Ovary (tissue), 9 donors: ENCODE results near the gene PNMA8B. TPM values are rescaled to one million over a fixed set of nuclear protein-coding genes. Genes with fewer than 3 reads are reported as not detected.
A peak's percentile ranks its signal among the peaks of the same experiment; 100 is the strongest.

Experiments used
- DNase-seq, 5 donors: peaks; one replicate each; pipeline ENCODE4 v3.0.0-alpha.2; 2019 to 2020
- H3K27ac ChIP-seq, 2 donors: fragments of 200-600 bp; one replicate each; pipeline versions ENCODE4 v1.5.1 to v1.8.0; 2019 to 2022
- H3K27me3 ChIP-seq: fragments of 200-600 bp; one replicate; pipeline ENCODE4 v1.8.0; 2022
- H3K36me3 ChIP-seq: fragments of 200-600 bp; sonication (generic); one replicate; pipeline ENCODE4 v1.5.1; 2019
- H3K4me1 ChIP-seq: one replicate; pipeline ENCODE4 v1.8.1; 2013; ENCODE audit warnings: mild to moderate bottlenecking, moderate library complexity; ENCODE audit not compliant: insufficient read depth
- H3K4me3 ChIP-seq: fragments of 200-600 bp; sonication (generic); one replicate; pipeline ENCODE4 v1.5.1; 2017
- H3K9me3 ChIP-seq, 2 donors: fragments of 200-600 bp in 1 of 2; sonication (generic) in 1 of 2; one replicate each; pipeline versions ENCODE4 v1.5.1 to v1.8.1; 2013 to 2019; ENCODE audit warnings: mild to moderate bottlenecking in 1 of 2, moderate library complexity in 1 of 2
- CTCF ChIP-seq, 3 donors: fragments of 450-650 bp in 2 of 3; fragments of 200-600 bp in 1 of 3; IDR thresholded peaks; one replicate each; pipeline versions ENCODE4 v1.5.1 to v1.8.0; 2016 to 2022; ENCODE audit warnings: antibody characterized with exemption in 3 of 3, mild to moderate bottlenecking in 1 of 3
- EP300 ChIP-seq: sonication (generic); formaldehyde crosslinking; IDR thresholded peaks from one replicate; pipeline ENCODE4 v1.6.1; 2017; ENCODE audit warnings: antibody characterized with exemption
- POLR2A ChIP-seq: fragments of 450-650 bp; IDR thresholded peaks from one replicate; pipeline ENCODE4 v1.6.1; 2017; ENCODE audit warnings: antibody characterized with exemption, mild to moderate bottlenecking, moderate library complexity
- WGBS, 3 donors: extraction: QIAGEN DNeasy Blood & Tissue Kit in 1 of 3; methylation state at CpG; one replicate each; pipeline versions ENCODE4 v1.1.5 to v1.1.7; 2013 to 2017; 5-methylcytosine and 5-hydroxymethylcytosine counted together
- intact Hi-C, 4 donors: fragments of 100-400 bp; cut with DNase I; formaldehyde crosslinking; loops; one replicate each; pipeline versions ENCODE4 v1.11.0 to v1.15.1; 2022 to 2023
- polyA plus RNA-seq, 2 donors: library from polyadenylated mRNA; stranded (reverse); fragments of 200-250 nt in 1 of 2; fragments of 350-450 nt in 1 of 2; fragmentation: Illumina TruSeq in 1 of 2; extraction: RNeasy Lipid Tissue Mini Kit (QIAGEN cat#74804) in 1 of 2; gene quantifications; one replicate each; pipeline ENCODE4 v1.2.3, GENCODE V29; 2013 to 2014
- total RNA-seq, 7 donors: library from RNA; depleted of rRNA in 2 of 7; stranded (reverse); fragments of >200 nt in 2 of 7; fragmentation: NEBNext Ultra II Directional in 3 of 7; extraction: Animal tissue kit (Norgen Biotek cat#: 25700) in 3 of 7; gene quantifications; one replicate each; pipeline versions ENCODE4 v1.1.0 to v1.2.4, GENCODE V29; 2016 to 2023
- donor health status: DM: no; HTN: no; CAD: no; lungs with moderate emphysema.
- donor health status: DM: no; HTN: no; CAD: no.
- donor health status: Bipolar disorder and iron deficiency.
- donor health status: DM: yes; HTN: yes; CAD: no.
- donor health status: DM: no; HTN: no; CAD: no.
- donor health status: DM: yes; HTN: yes; CAD: no.

The PNMA8B gene
- total and polyA plus RNA-seq, 9 donors: 0.97 to 10.6 (median 5.3) TPM

- DNase-seq: no peak
- Histone ChIP-seq H3K4me1 (peaks cover 7% of the 10 kb centered on the region), H3K4me3 (no peak overlapping the region), H3K27ac (peak overlapping the region in 1 of 2 donors; percentile 79), H3K36me3 (no peaks in the 10 kb centered on the region), H3K27me3 (no peaks in the 10 kb centered on the region), H3K9me3 (no peaks in the 10 kb centered on the region)
- TF ChIP-seq EP300 (no peak), POLR2A (no peak), CTCF (IDR thresholded peaks at IDR 0.05) (no peak)
- intact Hi-C loops: loop anchor here in 1 of 4 donors (10.0 kb wide), 1 partner anchor 1758 kb away; no protein-coding TSS in a partner anchor
- 32 to 43% (median 40%) methylated on average over 3 of the region's 3 CpGs for WGBS, 3 donors
Observed at GRCh38 chr19:46482631-46483030, 13.0 kb downstream of the PNMA8B start.

GRCh38 chr19:46481947-46482346 lies 13.7 kb downstream of the PNMA8B start:
- H3K4me3 ChIP-seq: no peak overlapping the region
- no peaks in the 10 kb centered on the region for H3K27me3 ChIP-seq
- peak in 1 of 5 donors; percentile 59 for DNase-seq
- intact Hi-C loops: loop anchor here in 1 of 4 donors (10.0 kb wide), 1 partner anchor 1757 kb away; no protein-coding TSS in a partner anchor
- 5 to 9% (median 8%) methylated on average over 5 of the region's 5 CpGs for WGBS, 3 donors
- H3K4me1 ChIP-seq: no peaks in the 10 kb centered on the region
- TF ChIP-seq EP300 (no peak), CTCF (IDR thresholded peaks at IDR 0.05) (no peak), POLR2A (no peak)
- no peaks in the 10 kb centered on the region for H3K9me3 ChIP-seq
- no peaks in the 10 kb centered on the region for H3K36me3 ChIP-seq
- peak overlapping the region in 1 of 2 donors; percentile 79 for H3K27ac ChIP-seq

- Histone ChIP-seq H3K27ac (peak overlapping the region; percentile 65 to 79), H3K27me3 (no peaks in the 10 kb centered on the region), H3K4me1 (no peaks in the 10 kb centered on the region), H3K9me3 (no peaks in the 10 kb centered on the region), H3K4me3 (no peak overlapping the region), H3K36me3 (no peaks in the 10 kb centered on the region)
- TF ChIP-seq CTCF (IDR thresholded peaks at IDR 0.05): no peak
- peak in 1 of 5 donors; percentile 47 for DNase-seq
- intact Hi-C loops: loop anchor here in 1 of 4 donors (10.0 kb wide), 1 partner anchor 1757 kb away; no protein-coding TSS in a partner anchor
- WGBS, 3 donors: 16 to 19% (median 18%) methylated on average over 16 of the region's 16 CpGs
Observed at GRCh38 chr19:46481223-46481848, 14.3 kb downstream of the PNMA8B start.

GRCh38 chr19:46480415-46480814 lies 15.3 kb downstream of the PNMA8B start:
- peak; percentile 53 to 70 (median 65) for DNase-seq
- WGBS, 3 donors: 4 to 14% (median 5%) methylated on average over 12 of the region's 12 CpGs
- Histone ChIP-seq H3K27me3 (no peaks in the 10 kb centered on the region), H3K4me3 (no peak overlapping the region), H3K36me3 (no peaks in the 10 kb centered on the region), H3K4me1 (no peaks in the 10 kb centered on the region), H3K27ac (peak overlapping the region; percentile 16 to 79), H3K9me3 (no peaks in the 10 kb centered on the region)
- TF ChIP-seq CTCF (IDR thresholded peaks at IDR 0.05): no peak
- TF ChIP-seq POLR2A: no peak
- TF ChIP-seq EP300: no peak
- intact Hi-C loops: loop anchor here in 1 of 4 donors (10.0 kb wide), 1 partner anchor 1756 kb away; no protein-coding TSS in a partner anchor
